Right lobe of liver (tissue), 4 donors: ENCODE data around the gene MCC.

Experiments used
- CTCF ChIP-seq, 4 donors: fragments of 200-600 bp in 3 of 4; fragments of 450-650 bp in 1 of 4; IDR thresholded peaks; one replicate each; pipeline versions ENCODE4 v1.5.1 to v1.8.0; 2016 to 2022; ENCODE audit warnings: antibody characterized with exemption in 4 of 4, mild to moderate bottlenecking in 2 of 4
- POLR2A ChIP-seq: fragments of 450-650 bp; IDR thresholded peaks from one replicate; pipeline ENCODE4 v1.6.1; 2017; ENCODE audit warnings: antibody characterized with exemption, mild to moderate bottlenecking
- donor health status: DM: no; HTN: no; CAD: no.
- donor health status: DM: no; HTN: no; CAD: no.
- donor health status: DM: no; HTN: yes; CAD: no.

GRCh38 chr5:113273948-113274347 lies 214.3 kb downstream of the MCC start:
- TF ChIP-seq CTCF (IDR thresholded peaks at IDR 0.05): no peak
- no peak for TF ChIP-seq POLR2A
